ENCODE results near the gene GLYATL1.

The GLYATL1 gene

GRCh38 chr11:58926695-58927094, 12.6 kb upstream of the GLYATL1 start:
- peak; percentile 66 for DNase-seq (ENCODE audit: low read depth)

- DNase-seq (ENCODE audit: low read depth), result no peak
Measured at GRCh38 chr11:58927393-58928106, 11.7 kb upstream of the GLYATL1 start.

GRCh38 chr11:58928107-58928499, 11.2 kb upstream of the GLYATL1 start:
- no peak for DNase-seq (ENCODE audit: low read depth)

- no peak for DNase-seq (ENCODE audit: low read depth)
Measured at GRCh38 chr11:58928691-58929090, 10.6 kb upstream of the GLYATL1 start.

GRCh38 chr11:58930926-58931325, 8.4 kb upstream of the GLYATL1 start:
- DNase-seq (ENCODE audit: low read depth), result no peak

- no peak for DNase-seq (ENCODE audit: low read depth)
Measured at GRCh38 chr11:58933661-58934060, 5.6 kb upstream of the GLYATL1 start.

- no peak for DNase-seq (ENCODE audit: low read depth)
Measured at GRCh38 chr11:58934945-58935513, 4.3 kb upstream of the GLYATL1 start.

- no peak for DNase-seq (ENCODE audit: low read depth)
Measured at GRCh38 chr11:58938398-58938797, 890 bp upstream of the GLYATL1 start.

GRCh38 chr11:58940028-58940427, 740 bp downstream of the GLYATL1 start:
- DNase-seq (ENCODE audit: low read depth), result no peak

- DNase-seq (ENCODE audit: low read depth), result no peak
Measured at GRCh38 chr11:58941838-58942237, 2.5 kb downstream of the GLYATL1 start.

GRCh38 chr11:58945663-58946062, 6.4 kb downstream of the GLYATL1 start:
- DNase-seq (ENCODE audit: low read depth), result no peak

GRCh38 chr11:58949184-58949583, 9.9 kb downstream of the GLYATL1 start:
- no peak for DNase-seq (ENCODE audit: low read depth)

GRCh38 chr11:58957922-58958321, 18.6 kb downstream of the GLYATL1 start:
- no peak for DNase-seq (ENCODE audit: low read depth)

- no peak for DNase-seq (ENCODE audit: low read depth)
Measured at GRCh38 chr11:58958500-58958899, 19.2 kb downstream of the GLYATL1 start.

GRCh38 chr11:58963551-58964104, 24.3 kb downstream of the GLYATL1 start:
- DNase-seq (ENCODE audit: low read depth), result peak; percentile 45

GRCh38 chr11:58965246-58965985, 26.1 kb downstream of the GLYATL1 start:
- DNase-seq (ENCODE audit: low read depth), result peak; percentile 25

- DNase-seq (ENCODE audit: low read depth), result no peak
Measured at GRCh38 chr11:58968251-58968711, 29.0 kb downstream of the GLYATL1 start.

GRCh38 chr11:58977470-58977869, 38.2 kb downstream of the GLYATL1 start:
- no peak for DNase-seq (ENCODE audit: low read depth)

GRCh38 chr11:58979222-58979621, 39.9 kb downstream of the GLYATL1 start:
- no peak for DNase-seq (ENCODE audit: low read depth)

GRCh38 chr11:58980159-58980843, 41.0 kb downstream of the GLYATL1 start:
- no peak for DNase-seq (ENCODE audit: low read depth)

GRCh38 chr11:58992489-58992888, 53.2 kb downstream of the GLYATL1 start:
- DNase-seq (ENCODE audit: low read depth), result no peak

- DNase-seq (ENCODE audit: low read depth), result no peak
Measured at GRCh38 chr11:58994171-58994570, 54.9 kb downstream of the GLYATL1 start.
